T-helper 9 cell (primary cell): ENCODE results near the gene OR1N2.
"Not testable (repeated sequence)": the region's sequence is repeated elsewhere in the genome, so short reads cannot be mapped to it uniquely, and the experiment has no call there.

Experiments used
- DNase-seq: peaks from one replicate; pipeline ENCODE4 v3.0.0-alpha.2; 2020
- total RNA-seq, 2 donors: gene quantifications; one replicate each; lab custom pipeline; 2026; lab: John Stamatoyannopoulos, UW

The OR1N2 gene
- total RNA-seq = 0 reads per million in 2 donors

GRCh38 chr9:122552812-122553211 lies at the start of gene OR1N2:
Gene OR1N2, plus strand, starts transcription at chr9:122553112. Its CDS starts 100 bp downstream, at chr9:122553212.
- no peak for DNase-seq

GRCh38 chr9:122506964-122507363 lies 45.9 kb upstream of the OR1N2 start:
- DNase-seq = no peak

DNA sequence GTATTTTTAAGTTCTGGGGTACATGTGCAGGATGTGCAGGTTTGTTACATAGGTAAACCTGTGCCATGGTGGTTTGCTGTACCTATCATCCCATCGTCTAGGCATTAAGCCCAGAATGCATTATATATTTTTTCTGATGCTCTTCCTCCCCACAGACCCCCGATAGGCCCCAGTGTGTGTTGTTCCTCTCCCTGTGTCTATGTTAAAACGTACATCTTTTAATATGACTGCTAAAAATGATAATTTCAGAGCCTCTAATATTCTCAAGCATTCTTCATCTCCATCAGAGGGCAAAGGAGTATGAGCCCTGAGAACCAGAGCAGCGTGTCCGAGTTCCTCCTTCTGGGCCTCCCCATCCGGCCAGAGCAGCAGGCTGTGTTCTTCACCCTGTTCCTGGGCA lies 42.4 kb upstream of the OR1N2 start, which contains the start of gene OR1J2:
Gene OR1J2 (plus strand): TSS at position 301 of the 400 bp plus-strand sequence. CDS start 0 bp downstream, at position 301.
- no peak for DNase-seq

- DNase-seq = no peak
Observed at GRCh38 chr9:122518226-122518625, 34.7 kb upstream of the OR1N2 start.

GRCh38 chr9:122518841-122519240 lies 34.1 kb upstream of the OR1N2 start, which contains the start of gene OR1J4:
Gene OR1J4, plus strand, starts transcription at chr9:122519141. Its CDS starts 0 bp downstream, at chr9:122519141.
- DNase-seq = no peak

DNA sequence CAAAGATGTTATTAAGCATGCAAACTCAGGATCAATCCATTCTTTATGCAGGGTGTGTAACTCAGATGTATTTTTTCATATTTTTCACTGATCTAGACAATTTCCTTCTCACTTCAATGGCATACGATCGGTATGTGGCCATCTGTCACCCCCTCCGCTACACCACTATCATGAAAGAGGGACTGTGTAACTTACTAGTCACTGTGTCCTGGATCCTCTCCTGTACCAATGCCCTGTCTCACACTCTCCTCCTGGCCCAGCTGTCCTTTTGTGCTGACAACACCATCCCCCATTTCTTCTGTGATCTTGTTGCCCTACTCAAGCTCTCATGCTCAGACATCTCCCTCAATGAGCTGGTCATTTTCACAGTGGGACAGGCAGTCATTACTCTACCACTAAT lies 33.5 kb upstream of the OR1N2 start:
- DNase-seq = no peak

DNA sequence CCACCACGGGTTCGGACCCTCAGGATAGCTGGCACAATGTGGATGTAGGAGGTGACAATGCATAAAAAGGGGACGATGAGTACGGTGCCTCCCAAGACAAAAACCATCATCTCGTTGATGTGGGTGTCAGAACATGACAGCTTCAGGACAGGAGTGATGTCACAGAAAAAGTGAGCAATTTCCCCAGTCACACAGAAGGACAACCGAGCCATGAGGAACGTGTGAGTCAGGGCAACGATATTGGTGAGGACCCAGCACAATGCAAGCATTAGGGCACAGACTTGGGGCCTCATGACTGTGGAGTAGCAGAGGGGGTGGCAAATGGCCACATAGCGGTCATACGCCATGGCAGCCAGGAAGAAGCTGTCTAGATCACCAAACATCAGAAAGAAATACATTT lies 26.3 kb upstream of the OR1N2 start:
- no peak for DNase-seq

DNA sequence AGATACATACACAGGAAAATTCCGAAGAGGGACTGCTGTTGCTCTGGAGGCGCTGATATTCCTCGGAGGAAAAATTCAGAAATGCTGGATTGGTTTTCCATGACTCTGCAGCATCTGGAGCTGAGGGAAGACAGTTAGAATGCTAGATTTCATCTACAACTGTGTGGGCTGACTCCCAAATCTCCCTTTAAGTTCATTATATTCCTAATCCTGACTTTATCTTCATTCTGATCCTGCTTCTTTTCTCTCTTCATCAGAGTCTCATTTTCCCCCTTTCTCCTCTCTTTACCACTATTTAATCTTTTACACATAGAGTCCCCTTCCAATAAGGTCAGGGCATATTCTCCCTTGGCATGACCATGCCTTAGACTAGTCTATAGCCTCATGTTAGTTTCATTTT lies 25.7 kb upstream of the OR1N2 start, which contains the start of gene OR1N1:
Gene OR1N1 (minus strand): TSS at position 101 of the 400 bp plus-strand sequence. CDS start 0 bp downstream, at position 101.
- no peak for DNase-seq

GRCh38 chr9:122531157-122531556 lies 21.8 kb upstream of the OR1N2 start:
- DNase-seq = not testable (repeated sequence)

GRCh38 chr9:122536134-122536533 lies 16.8 kb upstream of the OR1N2 start:
- DNase-seq = no peak

DNA sequence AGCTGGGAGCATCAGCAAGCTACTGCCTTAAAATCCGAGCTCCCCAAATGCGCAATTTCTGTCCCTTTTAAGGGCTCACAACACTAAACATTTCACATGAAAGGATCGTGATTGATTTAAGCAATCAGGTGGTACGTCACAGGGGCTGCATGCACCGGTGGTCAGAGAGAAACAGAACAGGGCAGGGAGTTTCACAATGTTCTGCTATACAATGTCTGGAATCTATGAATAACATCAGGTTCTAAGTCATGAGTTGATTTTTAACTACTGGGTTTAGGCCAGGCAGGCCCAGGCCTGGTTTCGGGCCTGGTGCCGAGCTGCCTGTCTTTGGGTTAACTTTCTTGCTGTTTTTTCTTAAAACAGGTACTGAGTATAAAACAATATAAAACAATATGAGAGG lies 15.8 kb upstream of the OR1N2 start:
- DNase-seq = not testable (repeated sequence)

- no peak for DNase-seq
Observed at GRCh38 chr9:122538757-122539156, 14.2 kb upstream of the OR1N2 start.

DNA sequence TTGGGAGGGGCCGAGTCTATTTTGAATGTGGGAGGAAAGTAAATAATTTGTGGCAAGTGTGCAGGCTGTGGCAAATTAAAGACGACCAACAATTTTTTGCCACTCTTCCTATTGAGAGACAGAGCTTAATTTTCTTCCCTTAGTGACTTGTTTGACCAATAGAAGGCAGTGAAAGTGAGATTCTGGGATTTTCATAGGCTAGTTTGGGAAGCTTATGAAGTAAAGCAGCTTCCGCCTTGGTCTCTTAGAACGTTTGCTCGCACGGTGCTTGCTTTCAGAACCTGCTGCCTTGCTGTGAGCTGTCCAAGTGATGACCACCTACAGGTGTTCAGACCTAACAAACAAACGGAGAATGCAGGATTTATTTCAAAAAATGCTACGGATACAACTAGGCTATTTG lies 6.7 kb upstream of the OR1N2 start:
- no peak for DNase-seq

GRCh38 chr9:122551371-122551770 lies 1.5 kb upstream of the OR1N2 start:
- DNase-seq = no peak

DNA sequence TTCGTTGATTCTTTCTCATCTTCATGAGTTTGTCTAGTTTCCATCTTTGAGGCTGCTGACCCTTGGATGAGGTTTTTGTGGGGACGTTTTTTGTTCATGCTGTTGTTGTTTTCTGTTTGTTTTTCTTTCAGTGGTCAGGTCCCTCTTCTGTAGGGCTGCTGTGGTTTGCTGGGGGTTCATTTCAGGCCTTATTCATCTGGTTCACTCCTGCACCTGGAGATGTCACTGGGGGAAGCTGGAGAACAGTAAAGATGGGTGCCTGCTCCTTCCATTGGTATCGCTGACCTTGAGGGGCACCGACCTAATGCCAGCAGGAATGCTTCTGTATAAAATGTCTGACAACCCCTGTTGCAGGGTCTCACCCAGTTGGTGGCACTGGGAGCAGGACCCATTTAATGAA lies 8.5 kb downstream of the OR1N2 start:
- DNase-seq = no peak

DNA sequence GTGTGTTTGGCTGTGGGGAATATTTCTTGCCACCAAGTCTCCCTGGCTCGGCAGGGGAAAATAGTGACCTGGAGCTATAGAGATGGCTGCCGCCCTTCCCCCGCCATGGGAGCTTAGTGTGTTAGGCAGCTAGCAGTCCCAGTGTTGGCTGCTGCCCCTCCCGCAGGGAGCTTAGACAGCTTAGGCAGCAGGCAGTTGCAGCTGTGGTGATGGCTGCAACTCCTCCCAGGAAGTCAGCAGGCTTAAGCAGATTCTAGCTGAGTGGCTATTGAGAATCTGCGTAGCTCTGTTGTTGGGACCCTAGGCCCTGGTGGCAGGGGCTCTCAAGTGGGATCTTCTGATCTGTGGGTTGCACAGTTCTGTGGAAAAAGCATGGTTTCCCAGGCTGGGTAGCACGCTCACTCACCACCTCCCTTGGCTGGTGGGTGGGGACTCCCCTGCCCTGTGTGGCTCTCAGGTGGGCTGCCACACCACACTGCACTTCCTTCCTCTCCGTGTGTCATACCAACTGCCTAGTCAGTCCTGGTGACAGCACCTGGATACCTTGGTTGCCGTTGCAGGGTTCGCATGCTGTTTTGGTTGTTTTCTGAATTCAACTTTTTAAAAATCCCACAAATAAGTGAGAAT lies 9.3 kb downstream of the OR1N2 start:
- no peak for DNase-seq

GRCh38 chr9:122567901-122568300 lies 15.0 kb downstream of the OR1N2 start:
- DNase-seq = no peak

- DNase-seq = no peak
Observed at GRCh38 chr9:122572456-122572855, 19.5 kb downstream of the OR1N2 start.

DNA sequence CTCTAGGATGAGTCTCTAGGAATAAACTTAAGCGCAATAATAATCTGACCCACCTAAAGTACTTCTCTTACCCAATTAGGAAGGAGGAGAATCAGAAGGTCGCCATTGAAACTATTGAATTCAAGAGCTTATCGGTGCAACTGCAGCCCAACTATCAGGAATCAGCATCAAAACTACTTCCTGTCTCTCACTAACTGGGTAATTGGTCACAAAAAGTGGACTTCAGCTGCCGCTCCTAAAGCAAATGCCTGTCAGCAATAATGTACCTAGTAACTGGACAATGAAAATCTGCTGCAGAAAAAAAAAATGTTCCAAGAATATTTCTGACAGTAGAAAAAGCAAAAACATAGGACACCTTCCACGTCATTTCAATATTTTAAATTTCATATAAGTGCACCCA lies 27.0 kb downstream of the OR1N2 start:
- DNase-seq = no peak

DNA sequence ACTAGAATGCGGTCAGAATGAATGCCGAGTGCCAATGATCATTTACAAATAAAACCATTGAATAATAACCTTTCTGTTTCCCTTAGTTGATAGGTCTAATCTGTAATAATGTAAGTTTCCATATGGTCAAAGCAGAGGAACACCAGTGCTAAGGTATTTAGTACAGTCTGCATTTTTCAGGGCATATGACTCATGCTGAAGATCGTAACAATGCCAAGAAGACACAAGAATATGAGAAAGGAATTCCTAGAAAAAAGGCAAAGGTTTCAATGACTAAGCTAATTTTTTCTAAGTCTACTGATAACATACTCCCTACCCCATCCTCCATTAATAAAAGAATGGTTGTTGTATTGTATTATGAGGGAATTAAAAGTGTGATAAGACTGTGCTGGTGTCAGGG lies 27.4 kb downstream of the OR1N2 start:
- DNase-seq = no peak

- DNase-seq = not testable (repeated sequence)
Observed at GRCh38 chr9:122583284-122583683, 30.4 kb downstream of the OR1N2 start, which contains the start of gene OR1L8. Gene OR1L8, minus strand, starts transcription at chr9:122583384. Its CDS starts 14,907 bp downstream, at chr9:122568477.
